ENCODE results near the gene OR5F1. TPM values are rescaled to one million over a fixed set of nuclear protein-coding genes. Genes with fewer than 3 reads are reported as not detected.

OR5F1 gene
- total RNA-seq, 4 donors from 2014 or later = not detected

DNA sequence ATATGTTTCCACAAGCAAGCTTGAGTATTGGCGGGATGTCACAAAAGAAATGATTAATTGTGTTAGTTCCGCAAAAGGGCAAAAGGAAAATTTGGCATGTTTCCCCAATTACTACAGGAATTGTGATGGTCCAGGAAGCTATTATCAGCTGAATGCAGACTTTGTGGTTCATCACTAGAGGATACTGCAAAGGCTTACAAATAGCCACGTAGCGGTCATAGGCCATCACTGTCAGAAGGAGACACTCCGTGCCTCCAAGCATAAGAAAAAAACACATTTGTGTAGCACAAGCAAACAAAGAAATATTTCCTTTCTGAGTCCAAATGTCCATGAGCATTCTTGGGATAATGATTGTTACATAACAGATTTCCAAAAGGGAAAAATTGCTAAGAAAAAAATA is 26.5 kb downstream of the OR5F1 start:
- 42 to 52% methylated on average over 5 of the region's 5 CpGs for WGBS, 2 donors
- H3K36me3 ChIP-seq = no peaks in the 10 kb centered on the region

DNA sequence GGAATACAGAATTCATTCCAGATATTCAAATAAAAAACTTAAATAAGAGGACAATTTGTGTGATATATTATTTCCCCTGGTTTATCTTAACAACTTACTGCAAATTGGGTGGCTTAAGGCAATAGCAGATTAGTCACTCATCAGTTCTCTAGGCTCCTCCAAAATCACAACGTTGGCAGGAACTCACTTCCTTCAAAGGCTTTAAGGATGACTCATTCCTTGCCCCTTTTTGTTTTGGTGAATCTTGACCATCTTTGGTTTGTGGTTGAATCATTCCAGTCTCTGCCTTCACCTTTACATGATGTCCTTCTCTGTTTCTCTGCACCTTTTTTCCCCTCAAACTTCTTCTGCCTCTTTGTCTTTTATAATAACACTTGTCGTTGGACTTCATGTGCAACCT is 28.0 kb downstream of the OR5F1 start:
- H3K9me3 ChIP-seq = no peaks in the 10 kb centered on the region
- TF ChIP-seq, protein P1, sequence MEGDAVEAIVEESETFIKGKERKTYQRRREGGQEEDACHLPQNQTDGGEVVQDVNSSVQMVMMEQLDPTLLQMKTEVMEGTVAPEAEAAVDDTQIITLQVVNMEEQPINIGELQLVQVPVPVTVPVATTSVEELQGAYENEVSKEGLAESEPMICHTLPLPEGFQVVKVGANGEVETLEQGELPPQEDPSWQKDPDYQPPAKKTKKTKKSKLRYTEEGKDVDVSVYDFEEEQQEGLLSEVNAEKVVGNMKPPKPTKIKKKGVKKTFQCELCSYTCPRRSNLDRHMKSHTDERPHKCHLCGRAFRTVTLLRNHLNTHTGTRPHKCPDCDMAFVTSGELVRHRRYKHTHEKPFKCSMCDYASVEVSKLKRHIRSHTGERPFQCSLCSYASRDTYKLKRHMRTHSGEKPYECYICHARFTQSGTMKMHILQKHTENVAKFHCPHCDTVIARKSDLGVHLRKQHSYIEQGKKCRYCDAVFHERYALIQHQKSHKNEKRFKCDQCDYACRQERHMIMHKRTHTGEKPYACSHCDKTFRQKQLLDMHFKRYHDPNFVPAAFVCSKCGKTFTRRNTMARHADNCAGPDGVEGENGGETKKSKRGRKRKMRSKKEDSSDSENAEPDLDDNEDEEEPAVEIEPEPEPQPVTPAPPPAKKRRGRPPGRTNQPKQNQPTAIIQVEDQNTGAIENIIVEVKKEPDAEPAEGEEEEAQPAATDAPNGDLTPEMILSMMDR (IDR thresholded peaks at IDR 0.05) = no peak
- no peak for TF ChIP-seq EP300 (IDR thresholded peaks at IDR 0.05)
- no peak for TF ChIP-seq POLR2A (IDR thresholded peaks at IDR 0.05)
- no peaks in the 10 kb centered on the region for H3K36me3 ChIP-seq
- no peaks in the 10 kb centered on the region for H3K4me1 ChIP-seq
- no peaks in the 10 kb centered on the region for H3K27me3 ChIP-seq
- 72 to 73% methylated on average over 2 of the region's 2 CpGs for WGBS, 2 donors
- DNase-seq (ENCODE audit: low spot score in 2 of 2) = no peak
- H3K4me3 ChIP-seq = no peak overlapping the region
- H3K27ac ChIP-seq = no peak overlapping the region

More for the DNA sequence above, 26.5 kb downstream of the OR5F1 start:
- no peaks in the 10 kb centered on the region for H3K4me1 ChIP-seq
- H3K27ac ChIP-seq = no peak overlapping the region
- no peak overlapping the region for H3K4me3 ChIP-seq
- TF ChIP-seq POLR2A (IDR thresholded peaks at IDR 0.05) = no peak
- TF ChIP-seq, protein P1 (IDR thresholded peaks at IDR 0.05) = no peak
- TF ChIP-seq EP300 (IDR thresholded peaks at IDR 0.05) = no peak
- H3K27me3 ChIP-seq = no peaks in the 10 kb centered on the region
- no peaks in the 10 kb centered on the region for H3K9me3 ChIP-seq
- no peak for DNase-seq (ENCODE audit: low spot score in 2 of 2)

DNA sequence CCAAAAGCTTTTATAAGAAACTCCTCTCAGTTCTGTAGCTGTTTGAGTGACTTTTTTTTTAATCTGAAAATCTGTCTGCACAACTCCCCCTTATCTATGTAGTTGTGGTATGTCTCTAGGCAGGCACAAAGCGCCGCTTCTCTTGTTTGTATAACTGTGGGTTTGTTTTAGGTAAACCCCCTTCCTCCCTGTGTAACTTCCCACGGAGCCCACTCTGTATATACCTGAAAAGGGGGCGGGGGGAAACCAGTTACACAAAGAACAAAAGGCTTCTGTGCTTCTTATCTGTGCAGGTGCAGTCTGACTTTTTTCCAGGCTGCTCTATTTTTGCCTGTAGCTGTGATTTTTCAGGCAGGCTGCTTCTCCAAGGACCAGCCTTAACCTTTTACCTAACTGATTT is 37.9 kb downstream of the OR5F1 start:
- Histone ChIP-seq H3K4me3 (no peak overlapping the region), H3K27ac (no peak overlapping the region), H3K27me3 (no peaks in the 10 kb centered on the region), H3K9me3 (no peaks in the 10 kb centered on the region), H3K4me1 (no peaks in the 10 kb centered on the region), H3K36me3 (no peaks in the 10 kb centered on the region)
- 67 to 77% methylated on average over 4 of the region's 4 CpGs for WGBS, 2 donors
- TF ChIP-seq, protein P1 (IDR thresholded peaks at IDR 0.05) = no peak
- TF ChIP-seq EP300 (IDR thresholded peaks at IDR 0.05) = no peak
- no peak for TF ChIP-seq POLR2A (IDR thresholded peaks at IDR 0.05)
- DNase-seq (ENCODE audit: low spot score in 2 of 2) = no peak

DNA sequence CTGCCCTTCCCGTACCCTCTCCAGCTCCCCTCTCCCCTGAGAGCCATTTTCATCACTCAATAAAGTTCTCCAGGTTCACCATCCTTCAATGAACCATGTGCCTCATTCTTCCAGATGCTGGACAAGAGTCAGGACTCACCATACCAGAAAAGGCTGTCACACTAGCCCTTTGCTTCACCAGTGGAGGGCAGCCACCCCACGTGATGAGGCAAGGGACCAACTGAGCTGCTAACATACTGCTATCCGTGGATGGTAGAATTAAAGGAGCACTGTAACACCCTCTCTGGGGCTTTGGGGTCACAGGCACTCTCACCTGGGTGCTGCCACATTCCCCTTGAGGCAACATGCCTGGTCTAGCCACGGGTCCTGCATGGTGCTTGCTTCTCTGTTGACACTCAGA is 45.1 kb downstream of the OR5F1 start:
- Histone ChIP-seq H3K4me1 (no peaks in the 10 kb centered on the region), H3K4me3 (no peak overlapping the region), H3K9me3 (no peaks in the 10 kb centered on the region), H3K27ac (no peak overlapping the region), H3K27me3 (no peaks in the 10 kb centered on the region), H3K36me3 (no peaks in the 10 kb centered on the region)
- 68 to 71% methylated on average over 4 of the region's 4 CpGs for WGBS, 2 donors
- DNase-seq (ENCODE audit: low spot score in 2 of 2) = no peak
- TF ChIP-seq EP300 (IDR thresholded peaks at IDR 0.05) (no peak), POLR2A (IDR thresholded peaks at IDR 0.05) (no peak)
- TF ChIP-seq, protein P1 (IDR thresholded peaks at IDR 0.05) = no peak

Other genes with a start within 250 kb of the OR5F1 start
- not detected for gene OR5D13, start 221.2 kb downstream of the OR5F1 start, total RNA-seq
- not detected for gene OR5D14, start 199.1 kb downstream of the OR5F1 start, total RNA-seq
- not detected for gene OR5L1, start 183.3 kb downstream of the OR5F1 start, total RNA-seq
- gene OR5D18, start 175.0 kb downstream of the OR5F1 start, total RNA-seq = not detected
- not detected for gene OR5L2, start 167.4 kb downstream of the OR5F1 start, total RNA-seq
- gene OR5D16, start 155.9 kb downstream of the OR5F1 start, total RNA-seq = not detected
- not detected for gene TRIM51, start 111.3 kb downstream of the OR5F1 start, total RNA-seq
- not detected for gene OR5W2, start 80.0 kb downstream of the OR5F1 start, total RNA-seq
- gene OR5I1, start 58.2 kb downstream of the OR5F1 start, total RNA-seq = not detected
- not detected for gene OR10AG1, start 24.7 kb downstream of the OR5F1 start, total RNA-seq
- gene OR5AS1, start 33.0 kb upstream of the OR5F1 start, total RNA-seq = not detected
- not detected for gene OR8I2, start 98.7 kb upstream of the OR5F1 start, total RNA-seq
- not detected for gene OR8H2, start 109.1 kb upstream of the OR5F1 start, total RNA-seq
- not detected for gene OR8H3, start 127.7 kb upstream of the OR5F1 start, total RNA-seq
- not detected for gene OR8J3, start 145.6 kb upstream of the OR5F1 start, total RNA-seq
- gene OR8K5, start 165.7 kb upstream of the OR5F1 start, total RNA-seq = not detected
- gene OR5J2, start 182.0 kb upstream of the OR5F1 start, total RNA-seq = not detected
- not detected for gene OR5T2, start 239.6 kb upstream of the OR5F1 start, total RNA-seq

Measured in tibial nerve (tissue), 4 donors.